Measurements from ENCODE around the gene CST1. TPM values are rescaled to one million over a fixed set of nuclear protein-coding genes. Genes with fewer than 3 reads are reported as not detected.

The CST1 gene
- total RNA-seq, 1 experiment from 2014 or later, result 1.7 TPM

- Histone ChIP-seq H3K4ac (ENCODE audit: low read depth, low read length) (no peak overlapping the region), H3K18ac (ENCODE audit: insufficient read length, low read depth, low read length) (no peak overlapping the region), H3K56ac (ENCODE audit: insufficient read length, low read depth, low read length) (no peak overlapping the region), H4K5ac (ENCODE audit: insufficient read length, low read depth, low read length) (no peak overlapping the region), H3K23me2 (ENCODE audit: insufficient read length, low read depth, low read length, poor library complexity, severe bottlenecking) (no peaks in the 10 kb centered on the region), H2AFZ (ENCODE audit: low read length) (no peak overlapping the region), H3K9me3 (ENCODE audit: control insufficient read depth, low read depth, low read length) (no peaks in the 10 kb centered on the region), H3K27me3 (ENCODE audit: insufficient read depth, low read length) (no peaks in the 10 kb centered on the region), H3K79me1 (ENCODE audit: insufficient read depth, low read depth, low read length, poor library complexity, severe bottlenecking) (no peaks in the 10 kb centered on the region), H3K9ac (ENCODE audit: extremely low read depth, insufficient read length, low read length) (no peak overlapping the region), H2BK15ac (ENCODE audit: low read depth, low read length) (no peak overlapping the region), H3K79me2 (ENCODE audit: insufficient read depth, low read length) (no peaks in the 10 kb centered on the region), H3K14ac (ENCODE audit: insufficient read depth, low read length) (no peak overlapping the region), H2BK120ac (ENCODE audit: low read depth, low read length, poor library complexity, severe bottlenecking) (no peak overlapping the region), H3K4me2 (ENCODE audit: insufficient read depth, insufficient read length, low read length) (no peak overlapping the region), H4K91ac (ENCODE audit: insufficient read length, low read depth, low read length) (no peak overlapping the region), H2BK20ac (ENCODE audit: low read depth, low read length, poor library complexity, severe bottlenecking) (no peak overlapping the region), H2AK5ac (ENCODE audit: insufficient read length, low read length) (no peak overlapping the region), H3K4me1 (ENCODE audit: insufficient read depth, low read length) (no peaks in the 10 kb centered on the region; the same call in 1 of the 2 replicates), H2BK5ac (ENCODE audit: insufficient read length, low read length) (no peak overlapping the region), H4K8ac (replicated peaks; ENCODE audit: insufficient read length, low read depth, low read length) (no peak overlapping the region), H4K20me1 (ENCODE audit: control insufficient read depth, insufficient read depth, insufficient read length) (no peaks in the 10 kb centered on the region), H3T11ph (ENCODE audit: low read length) (no peak overlapping the region), H3K23ac (ENCODE audit: insufficient read length, low read depth, low read length) (no peak overlapping the region), H3K27ac (ENCODE audit: insufficient read length, low read depth, low read length) (no peak overlapping the region), H2BK12ac (ENCODE audit: insufficient read length, low read depth, low read length) (no peak overlapping the region)
- WGBS (ENCODE audit: extremely low coverage, insufficient read length, low lambda C conversion rate), result no CpG with 5 or more reads among the region's 7 CpGs
- Mint-ChIP-seq H3K27ac (no peak overlapping the region), H3K4me3 (no peak overlapping the region), H3K9me3 (no peaks in the 10 kb centered on the region; a peak in 2 of 5 replicates), H3K4me1 (peaks cover 0 to 3% of the 10 kb centered on the region in 2 experiments; a peak in 2 of 4 replicates), H3K27me3 (ENCODE audit: low read depth) (peaks cover 9% of the 10 kb centered on the region), H3K36me3 (ENCODE audit: insufficient read depth in 1 of 3, low read depth in 3 of 3) (no peaks in the 10 kb centered on the region)
- no peak for DNase-seq
- TF ChIP-seq CTCF (conservative IDR thresholded peaks at IDR 0.05), result no peak
Measured at GRCh38 chr20:23794841-23795240, 44.1 kb upstream of the CST1 start.
